Anterior cingulate cortex (tissue), 58 donors: Measurements from ENCODE around the gene RPS6KA4.

Experiments used
- DNase-seq, 58 donors: peaks; one replicate each; lab custom pipeline; 2025; lab: John Stamatoyannopoulos, UW

RPS6KA4 gene

DNA sequence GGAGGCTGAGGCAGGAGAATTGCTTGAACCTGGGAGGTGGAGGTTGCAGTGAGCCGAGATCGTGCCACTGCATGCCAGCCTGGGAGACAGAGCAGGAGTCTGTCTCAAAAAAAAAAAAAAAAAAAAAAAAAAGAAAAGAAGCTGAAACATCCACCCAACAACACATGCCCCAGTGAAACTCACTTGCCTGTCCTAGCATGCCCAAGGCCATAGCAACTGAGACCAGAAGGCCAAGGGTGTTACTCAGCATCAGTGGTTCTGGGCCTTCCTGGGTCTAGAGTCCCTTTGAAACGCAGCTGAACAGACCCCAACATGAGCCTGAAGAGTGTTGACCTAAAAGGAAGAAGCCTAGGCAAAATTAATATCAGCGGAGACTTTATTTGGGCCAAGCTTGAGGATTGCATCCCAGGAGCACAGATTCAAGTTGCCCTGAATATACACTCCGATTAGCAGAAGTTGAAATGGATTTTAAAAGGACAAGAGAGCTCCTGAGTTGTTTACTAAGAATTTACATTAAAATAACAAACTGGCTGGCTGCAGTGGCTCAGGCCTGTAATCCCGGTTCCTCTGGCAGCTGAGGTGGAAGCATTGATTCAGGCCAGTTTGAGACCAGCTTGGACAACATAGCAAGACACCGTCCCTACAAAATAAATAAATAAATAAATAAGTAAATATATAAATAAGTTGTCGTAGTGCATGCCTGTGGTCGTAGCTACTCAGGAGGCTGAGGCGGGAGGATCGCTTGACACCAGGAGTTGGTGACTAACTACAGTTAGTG, 34.1 kb upstream of the RPS6KA4 start:
- no peak for DNase-seq

DNA sequence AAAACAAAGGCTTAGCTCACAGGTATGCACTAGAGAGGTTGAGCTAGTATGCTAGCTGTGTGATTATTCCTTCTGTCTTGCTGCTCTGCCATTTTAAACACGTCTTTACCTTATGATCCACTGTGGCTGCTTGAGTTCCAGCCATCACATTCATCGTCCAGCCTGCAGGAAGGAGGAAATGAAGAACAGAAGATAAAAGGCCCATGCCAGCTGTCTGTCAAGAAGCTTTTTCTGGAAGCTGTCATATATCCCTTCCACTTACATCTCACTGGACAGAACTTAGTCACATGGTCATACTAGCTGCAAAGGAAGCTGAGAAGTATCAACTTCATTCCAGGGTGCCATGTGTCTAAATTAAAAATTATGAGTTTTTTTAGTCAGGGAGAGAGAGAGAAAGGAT, 31.6 kb upstream of the RPS6KA4 start:
- DNase-seq: no peak

DNA sequence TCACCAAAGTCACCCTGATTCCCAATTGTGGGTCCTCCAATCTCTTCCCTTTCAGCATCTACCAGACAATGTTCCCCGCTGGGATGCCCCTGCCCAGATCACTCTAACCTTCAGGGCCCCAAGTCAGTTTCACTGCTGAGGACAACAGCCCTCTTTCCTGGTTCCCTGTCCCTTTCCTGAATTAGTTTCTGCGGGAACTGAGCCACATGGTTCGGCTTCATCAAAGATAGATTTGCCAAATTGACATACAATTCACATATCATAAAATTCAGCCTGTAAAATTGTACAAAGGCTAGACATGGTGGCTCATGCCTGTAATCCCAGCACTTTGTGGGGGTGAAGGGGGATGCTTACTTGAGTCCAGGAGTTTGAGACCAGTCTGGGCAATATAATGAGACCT, 31.0 kb upstream of the RPS6KA4 start:
- no peak for DNase-seq

DNA sequence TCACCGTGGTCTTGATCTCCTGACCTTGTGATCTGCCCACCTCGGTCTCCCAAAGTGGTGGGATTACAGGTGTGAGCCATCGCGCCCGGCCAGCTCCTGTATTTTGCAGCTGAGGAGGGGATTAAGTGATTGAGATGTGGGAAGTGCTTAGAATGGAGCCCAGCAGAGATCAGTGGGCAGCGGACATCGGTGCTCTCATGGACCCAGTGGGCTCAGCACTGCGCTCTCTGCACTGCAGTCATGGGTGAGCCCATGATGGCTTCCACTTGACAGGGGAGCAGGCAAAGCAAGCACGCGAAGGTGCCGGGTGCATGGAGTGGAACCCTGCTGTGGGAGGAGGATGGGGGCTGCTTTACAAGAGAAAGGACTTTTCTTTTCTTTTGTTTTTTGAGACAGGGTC, 28.1 kb upstream of the RPS6KA4 start:
- no peak for DNase-seq

DNA sequence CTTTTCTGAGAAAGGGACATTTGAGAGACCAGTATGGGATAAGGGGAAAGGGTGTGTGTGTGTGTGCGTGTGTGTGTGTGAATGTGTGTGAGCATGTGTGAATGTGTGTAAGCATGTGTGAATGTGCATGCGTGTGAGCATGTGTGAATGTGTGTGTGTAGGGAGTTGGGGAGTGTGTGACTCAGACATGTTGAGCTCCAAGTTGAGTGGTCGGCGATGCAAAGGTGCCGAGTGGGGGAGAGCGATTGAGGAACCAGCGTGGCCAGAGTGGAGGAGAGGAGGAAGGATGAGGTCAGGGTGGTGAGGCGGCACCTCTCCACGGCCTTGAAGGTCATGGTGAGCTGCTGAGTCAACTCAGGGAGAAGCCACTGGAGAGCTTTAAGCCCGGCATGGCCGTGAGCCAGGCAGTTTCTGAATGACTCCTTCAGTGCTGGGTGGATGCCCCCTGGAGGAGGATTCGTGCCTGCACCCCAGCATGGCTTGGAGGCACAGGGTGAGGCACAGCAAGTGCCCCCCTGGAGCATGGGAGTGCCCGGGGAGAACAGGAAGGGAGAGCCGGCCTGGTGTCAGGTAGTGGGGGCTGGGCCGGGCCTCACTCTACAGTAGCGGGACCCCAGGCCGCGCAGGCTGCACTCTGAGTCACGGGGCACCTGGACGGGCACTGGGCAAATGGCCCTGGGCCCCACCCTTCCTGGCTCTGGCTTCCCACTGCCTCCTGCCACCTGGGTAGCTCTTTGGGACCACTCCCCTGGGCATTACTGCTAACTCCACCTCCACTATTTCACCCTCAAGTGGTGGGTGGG, 27.2 kb upstream of the RPS6KA4 start:
- peak in 6 of 58 donors; percentile 6 to 33 (median 23) for DNase-seq

DNA sequence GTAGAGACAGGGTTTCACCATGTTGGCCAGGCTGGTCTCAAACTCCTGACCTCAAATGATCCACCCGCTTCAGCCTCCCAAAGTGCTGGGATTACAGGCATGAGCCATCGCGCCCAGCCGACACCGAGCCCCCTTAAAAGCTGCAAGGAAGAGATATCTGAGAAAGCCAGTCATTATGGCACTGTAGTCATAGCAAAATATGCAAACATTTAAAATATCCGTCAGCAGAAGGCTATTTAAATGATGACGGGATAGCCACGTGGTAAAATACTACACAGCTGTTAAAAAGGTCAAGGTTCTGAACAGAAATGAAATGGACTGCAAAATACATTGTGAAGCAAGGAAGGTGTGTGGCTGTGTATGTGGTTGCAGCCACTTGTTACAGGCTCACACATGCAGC, 25.4 kb upstream of the RPS6KA4 start:
- DNase-seq: no peak

DNA sequence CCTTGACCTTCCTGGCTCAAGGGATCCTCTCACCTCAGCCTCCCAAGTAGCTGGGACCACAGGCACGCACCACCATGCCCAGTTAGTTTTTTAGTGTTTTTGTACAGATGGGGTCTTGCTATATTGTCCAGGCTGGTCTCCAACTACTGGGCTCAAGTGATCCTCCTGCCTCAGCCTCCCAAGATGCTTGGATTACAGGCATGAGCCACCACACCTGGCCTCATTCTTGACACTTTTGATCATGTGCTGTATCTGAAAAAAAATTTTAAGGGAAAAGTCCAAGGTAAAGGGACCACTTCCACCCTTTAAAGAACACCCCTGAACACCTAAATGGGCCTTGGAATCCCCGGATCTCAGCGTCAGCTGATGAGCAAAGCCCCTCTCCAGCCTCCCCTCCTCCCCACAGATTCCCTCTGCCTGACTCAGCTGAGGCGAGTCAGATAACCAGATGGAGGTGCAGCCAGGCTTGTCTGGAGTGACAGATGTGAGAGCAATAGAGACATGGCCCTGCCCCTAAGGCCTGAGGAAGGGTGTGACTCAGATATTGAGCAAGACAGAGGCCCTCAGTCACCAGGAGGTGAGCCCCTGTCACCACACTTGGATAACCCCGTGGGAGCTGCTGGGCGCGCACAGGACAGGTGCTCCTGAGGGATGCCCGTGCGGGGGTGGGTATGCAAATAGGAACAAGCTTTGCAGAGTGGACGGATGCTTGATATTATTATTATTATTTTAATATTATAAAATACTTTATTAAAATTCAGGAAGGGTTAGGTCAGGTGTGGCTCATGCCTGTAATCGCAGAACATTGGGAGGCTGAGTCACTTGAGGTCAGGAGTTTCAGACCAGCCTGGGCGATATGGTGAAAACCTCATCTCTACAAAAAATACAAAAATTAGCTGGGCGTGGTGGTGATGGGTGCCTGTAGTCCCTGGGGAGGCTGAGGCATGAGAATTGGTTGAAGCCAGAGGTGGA, 23.9 kb upstream of the RPS6KA4 start:
- DNase-seq: no peak

DNA sequence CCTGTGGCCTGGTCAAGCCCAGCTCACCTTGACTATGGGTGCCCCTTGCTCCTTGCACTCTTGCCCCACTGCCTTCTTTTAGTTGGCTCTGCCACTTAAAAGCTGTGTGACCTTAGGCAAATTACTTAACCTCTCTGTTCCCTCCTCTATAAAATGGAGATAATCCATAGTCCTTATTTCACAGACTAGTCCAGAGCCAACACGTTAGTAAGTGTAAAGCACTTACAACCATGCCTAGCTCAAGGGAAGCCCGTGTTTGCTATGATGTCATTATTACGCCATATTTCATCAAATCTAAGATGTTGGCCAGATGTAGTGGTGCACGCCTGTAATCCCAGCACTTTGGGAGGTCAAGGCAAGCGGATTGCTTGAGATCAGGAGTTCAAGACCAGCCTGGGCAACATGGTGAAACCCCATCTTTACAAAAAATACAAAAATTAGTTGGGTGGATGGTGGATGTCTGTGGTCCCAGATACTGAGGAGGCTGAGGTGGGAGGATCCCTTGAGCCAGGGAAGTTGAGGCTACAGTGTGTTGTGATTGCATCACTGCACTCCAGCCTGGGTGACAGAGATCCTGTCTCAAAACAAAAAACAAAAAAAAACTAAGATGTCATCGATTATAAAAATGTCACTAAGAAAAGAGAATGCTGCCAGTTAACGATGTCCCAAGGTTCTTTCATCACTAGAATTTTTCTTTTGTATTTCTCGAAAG, 21.3 kb upstream of the RPS6KA4 start:
- no peak for DNase-seq

DNA sequence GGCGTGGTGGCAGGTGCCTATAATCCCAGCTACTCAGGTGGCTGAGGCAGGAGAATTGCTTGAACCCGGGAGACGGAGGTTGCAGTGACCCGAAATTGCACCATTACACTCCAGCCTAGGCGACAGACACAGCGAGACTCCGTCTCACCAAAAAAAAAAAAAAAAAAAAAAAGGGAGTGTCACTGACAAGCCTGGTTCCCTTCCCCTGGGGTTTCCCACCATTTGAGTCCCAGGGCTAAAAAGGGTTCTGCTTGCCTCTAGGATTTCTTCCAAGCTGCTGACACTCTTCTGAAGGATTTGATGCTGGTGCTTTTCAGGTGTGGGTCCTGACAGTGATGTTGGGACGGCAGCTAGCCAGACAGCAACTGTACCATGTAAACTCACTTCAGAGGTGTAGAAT, 20.2 kb upstream of the RPS6KA4 start:
- no peak for DNase-seq

DNA sequence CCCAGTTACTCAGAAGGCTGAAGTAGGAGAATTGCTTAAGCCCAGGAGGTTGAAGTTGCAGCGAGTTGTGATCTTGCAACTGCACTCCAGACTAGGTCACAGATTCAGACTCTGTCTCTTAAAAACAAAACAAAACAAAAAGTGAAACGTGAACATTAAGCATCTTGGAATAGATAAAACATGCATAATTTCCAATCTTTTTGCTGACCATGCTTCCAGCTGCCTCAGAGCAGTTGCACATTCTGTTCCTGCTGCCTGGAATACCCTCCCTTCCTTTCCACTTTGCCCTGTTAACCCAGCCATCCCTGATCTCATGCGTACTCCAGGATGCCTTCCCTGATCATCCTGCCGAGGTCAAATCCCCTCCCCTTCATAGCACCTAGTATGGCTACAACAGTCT, 19.7 kb upstream of the RPS6KA4 start:
- no peak for DNase-seq

DNA sequence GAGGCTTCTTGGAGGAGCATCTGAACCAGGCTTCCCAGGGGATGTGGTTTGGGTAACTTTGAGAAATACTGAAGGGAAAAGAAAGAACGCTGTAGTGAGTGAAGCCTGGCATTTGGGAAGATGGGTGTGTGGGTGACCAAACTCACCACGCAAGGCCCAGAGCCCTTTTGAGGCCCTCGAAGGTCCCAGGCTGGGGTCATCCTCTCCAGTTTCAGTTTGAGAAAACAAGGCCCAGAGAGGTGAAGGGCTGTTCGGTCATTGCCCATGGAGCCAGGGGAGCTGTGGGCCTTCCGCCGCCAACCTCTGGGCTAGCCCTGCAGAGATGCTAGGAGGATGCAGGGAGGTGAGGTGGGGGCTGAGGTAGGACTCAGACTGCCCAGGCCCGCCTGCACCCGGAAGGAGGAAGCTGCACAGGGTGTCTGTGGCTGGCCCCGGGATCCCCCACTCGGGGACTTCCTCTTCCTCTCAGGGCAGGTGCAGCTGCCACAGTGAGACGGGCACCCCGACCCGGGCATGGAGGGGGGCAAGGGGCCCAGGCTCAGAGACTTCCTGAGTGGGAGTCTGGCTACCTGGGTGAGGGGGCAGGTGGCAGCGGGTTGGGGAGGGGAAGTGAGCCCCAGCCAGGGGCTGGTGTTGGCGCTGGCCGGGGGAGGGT, 19.1 kb upstream of the RPS6KA4 start, which contains the start of gene CCDC88B:
Gene CCDC88B, plus strand, starts transcription at position 451 of the 655 bp plus-strand sequence. Its CDS starts 63 bp downstream, at position 514.
- DNase-seq: peak in 12 of 58 donors; percentile 3 to 29 (median 20)

DNA sequence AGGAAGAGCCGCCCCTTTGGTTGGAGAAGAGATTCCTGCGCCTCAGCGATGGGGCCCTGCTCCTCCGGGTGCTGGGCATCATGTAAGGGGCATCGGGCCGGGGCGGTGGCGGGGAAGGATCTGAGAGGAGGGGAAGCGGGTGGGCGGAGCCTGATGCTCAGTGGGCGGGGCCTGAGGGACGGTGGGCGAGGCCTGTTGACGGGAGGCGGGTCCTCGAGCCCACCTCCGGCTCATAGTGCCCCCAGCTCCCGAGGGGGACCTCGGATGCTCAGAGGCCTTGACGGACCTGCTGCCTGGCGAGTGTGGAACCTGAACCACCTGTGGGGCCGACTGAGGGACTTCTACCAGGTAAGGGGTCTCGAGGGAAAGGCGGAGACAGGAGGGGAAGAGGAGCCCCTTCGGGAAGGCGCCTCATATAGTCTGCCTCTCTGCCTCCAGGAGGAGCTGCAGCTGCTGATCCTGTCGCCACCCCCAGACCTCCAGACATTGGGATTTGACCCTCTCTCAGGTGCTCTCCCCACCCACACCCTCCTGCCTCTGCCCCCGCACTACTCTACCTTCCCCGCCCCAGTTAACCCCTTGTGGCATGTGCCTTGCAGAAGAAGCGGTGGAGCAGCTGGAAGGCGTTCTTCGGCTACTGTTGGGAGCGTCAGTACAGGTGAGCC, 18.2 kb upstream of the RPS6KA4 start:
- DNase-seq: peak in 5 of 58 donors; percentile 6 to 27 (median 15)

DNA sequence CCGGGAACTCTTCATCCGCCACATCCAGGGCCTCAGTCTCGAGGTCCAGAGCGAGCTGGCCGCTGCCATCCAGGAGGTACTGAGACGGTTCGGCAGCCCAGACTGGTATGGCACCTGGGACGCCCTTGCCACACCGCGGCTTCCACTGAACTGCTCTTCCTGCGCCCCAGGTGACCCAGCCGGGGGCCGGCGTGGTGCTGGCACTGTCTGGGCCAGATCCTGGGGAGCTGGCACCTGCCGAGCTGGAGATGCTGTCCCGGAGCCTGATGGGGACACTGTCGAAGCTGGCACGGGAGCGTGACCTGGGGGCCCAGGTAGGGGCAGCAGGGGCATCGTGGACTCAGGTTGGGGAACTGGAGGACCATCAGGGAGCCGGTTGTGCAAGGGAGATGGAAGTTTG, 17.5 kb upstream of the RPS6KA4 start:
- no peak for DNase-seq

DNA sequence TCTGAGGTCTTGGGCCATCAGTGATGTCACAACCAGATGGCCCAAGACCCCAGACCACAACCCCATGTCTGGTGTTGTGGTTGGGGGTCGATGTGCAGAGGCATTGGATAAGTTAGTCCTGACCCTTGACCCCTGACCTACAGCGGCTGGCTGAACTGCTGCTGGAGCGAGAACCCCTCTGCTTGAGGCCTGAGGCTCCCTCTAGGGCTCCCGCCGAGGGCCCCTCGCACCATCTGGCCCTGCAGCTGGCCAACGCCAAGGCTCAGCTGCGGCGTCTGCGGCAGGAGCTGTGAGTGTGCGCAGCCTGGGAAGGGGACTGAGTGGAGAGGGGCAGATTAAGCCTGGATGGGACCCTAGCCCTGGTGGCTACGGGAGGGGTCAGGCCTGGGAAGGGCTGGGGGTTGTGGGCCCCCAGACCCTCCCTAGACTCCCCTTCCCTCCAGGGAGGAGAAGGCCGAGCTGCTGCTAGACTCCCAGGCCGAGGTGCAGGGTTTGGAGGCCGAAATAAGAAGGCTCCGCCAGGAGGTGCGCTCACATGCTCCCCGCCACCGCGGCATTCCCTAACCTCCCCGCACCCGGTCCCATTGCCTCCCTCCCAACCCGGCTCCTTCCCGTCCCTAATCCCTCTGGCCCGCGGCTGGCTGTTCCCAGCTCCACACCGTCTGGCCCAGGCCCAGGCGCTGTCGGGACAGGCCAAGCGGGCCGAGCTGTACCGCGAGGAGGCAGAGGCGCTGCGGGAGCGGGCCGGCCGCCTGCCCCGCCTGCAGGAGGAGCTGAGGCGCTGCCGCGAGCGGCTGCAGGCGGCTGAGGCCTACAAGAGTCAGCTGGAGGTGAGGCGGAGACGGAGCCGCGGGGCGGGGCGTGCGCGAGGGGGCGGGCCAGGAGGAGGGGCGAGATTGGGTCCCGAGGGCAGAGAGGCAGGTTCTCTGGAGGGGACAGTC, 16.8 kb upstream of the RPS6KA4 start:
- DNase-seq: peak in 53 of 58 donors; percentile 12 to 84 (median 53)

DNA sequence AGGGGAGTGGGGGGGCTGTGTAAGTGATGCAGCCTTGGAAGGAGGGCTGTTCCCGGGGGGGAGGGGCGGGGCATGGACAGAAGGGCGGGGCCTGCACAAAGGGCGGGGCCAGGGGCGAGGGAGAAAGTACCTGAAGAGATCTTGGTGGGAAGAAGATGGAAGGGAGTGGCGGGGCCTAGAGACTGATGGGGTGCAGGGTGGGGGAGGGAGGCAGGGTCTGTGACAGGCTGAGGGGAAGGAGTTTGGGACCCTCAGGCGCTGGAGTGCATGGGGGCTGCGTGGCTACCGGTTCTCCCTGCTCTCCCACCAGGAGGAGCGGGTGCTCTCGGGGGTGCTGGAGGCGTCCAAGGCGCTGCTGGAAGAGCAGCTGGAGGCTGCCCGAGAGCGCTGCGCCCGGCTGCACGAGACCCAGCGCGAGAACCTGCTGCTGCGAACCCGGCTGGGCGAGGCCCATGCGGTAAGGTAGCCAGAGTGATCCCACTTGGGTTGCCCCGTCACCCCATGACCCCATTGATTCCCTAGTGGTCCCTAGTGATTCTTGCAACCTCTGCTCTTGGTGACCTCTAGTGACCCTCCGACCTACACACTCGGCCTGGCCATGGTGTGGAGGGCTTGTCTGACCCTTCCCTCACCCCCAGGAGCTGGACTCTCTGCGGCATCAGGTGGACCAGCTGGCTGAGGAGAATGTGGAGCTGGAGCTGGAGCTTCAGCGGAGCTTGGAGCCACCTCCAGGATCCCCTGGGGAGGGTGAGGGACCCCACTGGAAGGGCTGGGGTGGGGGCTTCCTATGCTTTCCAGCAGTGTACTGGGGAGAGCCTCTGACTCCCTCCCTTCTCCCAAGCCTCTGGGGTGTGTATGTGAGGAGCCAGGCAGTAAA, 15.9 kb upstream of the RPS6KA4 start:
- no peak for DNase-seq

DNA sequence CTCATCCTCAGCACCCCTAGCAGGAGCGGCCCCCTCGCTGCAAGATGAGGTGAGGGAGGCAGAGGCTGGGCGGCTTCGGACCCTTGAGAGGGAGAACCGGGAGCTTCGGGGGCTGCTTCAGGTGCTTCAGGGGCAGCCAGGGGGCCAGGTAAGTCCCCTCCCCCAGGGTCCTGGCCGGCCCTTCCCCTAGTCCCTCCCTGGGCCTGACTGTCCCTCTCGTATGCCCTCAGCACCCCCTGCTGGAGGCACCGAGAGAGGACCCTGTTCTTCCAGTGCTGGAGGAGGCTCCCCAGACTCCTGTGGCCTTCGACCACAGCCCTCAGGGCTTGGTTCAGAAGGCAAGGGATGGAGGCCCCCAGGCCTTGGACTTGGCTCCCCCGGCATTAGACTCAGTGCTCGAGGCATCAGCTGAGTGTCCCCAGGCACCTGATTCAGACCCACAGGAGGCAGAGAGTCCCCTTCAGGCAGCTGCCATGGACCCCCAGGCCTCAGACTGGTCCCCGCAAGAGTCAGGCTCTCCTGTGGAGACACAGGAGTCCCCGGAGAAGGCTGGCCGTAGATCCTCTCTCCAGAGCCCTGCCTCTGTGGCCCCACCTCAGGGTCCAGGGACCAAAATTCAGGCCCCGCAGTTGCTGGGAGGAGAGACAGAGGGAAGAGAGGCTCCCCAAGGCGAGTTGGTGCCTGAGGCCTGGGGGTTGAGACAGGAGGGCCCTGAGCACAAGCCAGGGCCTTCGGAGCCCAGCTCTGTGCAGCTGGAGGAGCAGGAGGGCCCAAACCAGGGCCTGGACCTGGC, 15.0 kb upstream of the RPS6KA4 start:
- peak in 1 of 58 donors; percentile 7 for DNase-seq
